Naive thymus-derived CD4-positive, alpha-beta T cell (primary cell): Measurements from ENCODE around the gene HELZ. TPM values are rescaled to one million over a fixed set of nuclear protein-coding genes. Genes with fewer than 3 reads are reported as not detected.

Experiments
- ATAC-seq: fragments of 150-1000 bp; cut with Tn5 transposase; 2 replicates; pipeline ENCODE4 v1.10.0; 2021; ENCODE audit warnings: mild to moderate bottlenecking, moderate library complexity
- CTCF ChIA-PET: fragments of 350-600 bp; sonication (Branson Sonifier 250); formaldehyde crosslinking; loops from one replicate; lab custom pipeline; 2021; ENCODE audit warnings: antibody characterized with exemption; lab: Charles Lee
- POLR2A ChIA-PET: fragments of 350-600 bp; sonication (Branson Sonifier 250); formaldehyde crosslinking; loops from one replicate; lab custom pipeline; 2021; ENCODE audit warnings: antibody characterized with exemption, inconsistent platforms; lab: Charles Lee
- DNase-seq, 9 donors: peaks; one replicate each; pipeline versions ENCODE4 v3.0.0 to v3.0.0-alpha.2; 2020 to 2022; ENCODE audit warnings: mixed read lengths in 1 of 9
- H3K27ac ChIP-seq: one replicate; pipeline ENCODE4 v1.7.0; 2013; ENCODE audit warnings: mild to moderate bottlenecking, low read depth, low read length, moderate library complexity
- H3K27me3 ChIP-seq, 2 donors: one replicate each; pipeline ENCODE4 v1.7.0; 2013; ENCODE audit warnings: low read length in 2 of 2, mild to moderate bottlenecking in 2 of 2, moderate library complexity in 2 of 2; ENCODE audit not compliant: control insufficient read depth in 2 of 2, insufficient read depth in 2 of 2
- H3K36me3 ChIP-seq, 3 experiments: 1 replicate in 2 of 3; 2 replicates in 1 of 3; pipeline ENCODE4 v1.7.0; 2013; ENCODE audit warnings: low read length in 3 of 3, mild to moderate bottlenecking in 3 of 3, moderate library complexity in 1 of 3; ENCODE audit not compliant: insufficient read depth in 3 of 3, control insufficient read depth in 2 of 3
- H3K4me1 ChIP-seq, 2 donors: one replicate each; pipeline ENCODE4 v1.7.0; 2013; ENCODE audit warnings: low read length in 2 of 2, mild to moderate bottlenecking in 2 of 2, moderate library complexity in 1 of 2; ENCODE audit not compliant: control insufficient read depth in 2 of 2, insufficient read depth in 2 of 2
- H3K4me3 ChIP-seq: 2 replicates; pipeline ENCODE4 v1.7.0; 2013; ENCODE audit warnings: mild to moderate bottlenecking, low read length
- H3K9me3 ChIP-seq, 3 experiments: 1 replicate in 2 of 3; 2 replicates in 1 of 3; pipeline ENCODE4 v1.7.0; 2013; ENCODE audit warnings: low read length in 3 of 3; ENCODE audit not compliant: control insufficient read depth in 2 of 3
- H3K27ac Mint-ChIP-seq, 9 donors: one replicate each; pipeline ENCODE4 v1.8.0; 2020 to 2022; ENCODE audit warnings: mixed read lengths in 9 of 9, mild to moderate bottlenecking in 8 of 9, moderate library complexity in 5 of 9, inconsistent platforms in 2 of 9
- H3K27me3 Mint-ChIP-seq, 5 donors: one replicate each; pipeline ENCODE4 v1.8.0; 2021 to 2022; ENCODE audit warnings: mixed read lengths in 5 of 5, mild to moderate bottlenecking in 1 of 5
- H3K36me3 Mint-ChIP-seq, 5 donors: one replicate each; pipeline ENCODE4 v1.8.0; 2020 to 2022; ENCODE audit warnings: mixed read lengths in 5 of 5, mild to moderate bottlenecking in 3 of 5, inconsistent platforms in 1 of 5
- H3K4me1 Mint-ChIP-seq, 7 donors: one replicate each; pipeline ENCODE4 v1.8.0; 2020 to 2022; ENCODE audit warnings: mixed read lengths in 7 of 7, mild to moderate bottlenecking in 3 of 7, inconsistent platforms in 1 of 7
- H3K4me3 Mint-ChIP-seq, 10 donors: one replicate each; pipeline ENCODE4 v1.8.0; 2020 to 2022; ENCODE audit warnings: mild to moderate bottlenecking in 10 of 10, mixed read lengths in 10 of 10, moderate library complexity in 6 of 10, inconsistent platforms in 2 of 10
- H3K9me3 Mint-ChIP-seq, 11 donors: one replicate each; pipeline ENCODE4 v1.8.0; 2020 to 2022; ENCODE audit warnings: mixed read lengths in 11 of 11, mild to moderate bottlenecking in 4 of 11, inconsistent platforms in 1 of 11, moderate library complexity in 1 of 11
- intact Hi-C, 2 donors: fragments of 100-400 bp; cut with micrococcal nuclease; formaldehyde crosslinking; loops; one replicate each; pipeline ENCODE4 v1.15.1; 2023
- polyA plus RNA-seq, 2 donors: library from polyadenylated mRNA; unstranded; fragments of 300-500 nt; fragmentation: Illumina TruSeq; gene quantifications; one replicate each; pipeline ENCODE4 v1.2.3, GENCODE V29; 2021
- total RNA-seq, 6 experiments: library from RNA in 5 of 6; stranded (reverse) in 5 of 6; gene quantifications; 1 replicate in 5 of 6; 2 replicates in 1 of 6; pipeline ENCODE4 v1.2.3 and lab custom pipeline; 2021 to 2026

The HELZ gene
- total and polyA plus RNA-seq, 7 experiments from 2014 or later, result 44.8 to 114 (median 83.2) TPM

DNA sequence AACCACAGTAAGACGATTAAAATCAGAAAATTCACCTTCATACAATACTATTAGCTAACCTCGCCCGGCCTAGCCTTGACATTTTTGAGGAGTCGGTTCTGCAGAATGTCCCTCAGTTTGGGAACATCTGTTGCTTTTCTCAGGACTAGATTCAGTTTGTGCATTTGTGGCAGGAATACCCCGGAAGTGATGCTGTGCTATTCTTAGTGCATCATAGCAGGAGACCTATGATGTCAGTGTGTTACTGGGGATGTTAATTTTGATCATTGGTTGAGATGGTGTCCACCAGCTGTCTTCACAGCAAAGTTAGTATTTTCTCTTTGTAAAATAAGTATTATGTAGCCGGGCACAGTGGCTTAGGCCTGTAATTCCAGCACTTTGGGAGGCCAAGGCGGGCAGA is 21.5 kb upstream of the HELZ start:
- Mint-ChIP-seq H3K9me3 (no peaks in the 10 kb centered on the region), H3K27ac (no peak overlapping the region), H3K4me3 (no peak overlapping the region), H3K4me1 (peaks cover 0 to 10% (median 0%) of the 10 kb centered on the region in 7 donors), H3K27me3 (no peaks in the 10 kb centered on the region), H3K36me3 (peaks cover 0 to 3% (median 0%) of the 10 kb centered on the region in 5 donors)
- POLR2A ChIA-PET, result no interaction called here
- ATAC-seq, result no peak
- Histone ChIP-seq H3K27me3 (no peaks in the 10 kb centered on the region), H3K36me3 (no peaks in the 10 kb centered on the region), H3K27ac (no peak overlapping the region), H3K9me3 (no peaks in the 10 kb centered on the region), H3K4me3 (no peak overlapping the region), H3K4me1 (no peaks in the 10 kb centered on the region)
- CTCF ChIA-PET, result no interaction called here
- no peak for DNase-seq
- intact Hi-C loops, result no loop called here

DNA sequence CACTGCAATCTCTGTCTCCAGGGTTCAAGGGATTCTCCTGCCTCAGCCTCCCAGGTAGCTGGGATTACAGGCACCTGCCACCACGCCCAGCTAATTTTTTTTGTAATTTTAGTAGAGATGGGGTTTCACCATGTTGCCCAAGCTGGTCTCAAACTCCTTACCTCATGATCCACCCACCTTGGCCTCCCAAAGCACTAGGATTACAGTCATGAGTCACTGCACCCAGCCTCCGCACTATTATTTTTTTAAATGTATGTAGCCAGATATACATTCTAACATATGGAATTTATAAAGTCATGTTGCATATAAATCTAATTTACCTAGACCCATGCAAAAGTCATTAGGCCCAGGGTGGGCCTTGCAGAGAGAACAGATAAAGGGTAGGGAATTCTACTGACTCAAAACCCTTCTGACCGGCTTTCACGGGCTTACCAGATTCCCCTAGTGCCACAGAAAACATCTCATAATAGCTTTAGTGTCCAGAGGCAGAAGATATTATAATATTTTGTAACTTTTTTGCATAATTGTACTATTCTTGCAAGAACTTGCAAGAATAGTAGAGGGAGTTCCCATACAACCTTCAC is 20.5 kb upstream of the HELZ start:
- no peaks in the 10 kb centered on the region for H3K27me3 ChIP-seq
- intact Hi-C loops, result no loop called here
- ATAC-seq (no peak), DNase-seq (no peak)
- H3K4me3 ChIP-seq, result no peak overlapping the region
- no peaks in the 10 kb centered on the region for H3K9me3 ChIP-seq
- H3K27ac ChIP-seq, result no peak overlapping the region
- no peaks in the 10 kb centered on the region for H3K9me3 Mint-ChIP-seq
- no peaks in the 10 kb centered on the region for H3K4me1 ChIP-seq
- ChIA-PET CTCF (no interaction called here), POLR2A (no interaction called here)
- H3K4me1 Mint-ChIP-seq, result peaks cover 0 to 10% (median 0%) of the 10 kb centered on the region in 7 donors
- no peaks in the 10 kb centered on the region for H3K36me3 ChIP-seq
- H3K36me3 Mint-ChIP-seq, result peaks cover 0 to 3% (median 0%) of the 10 kb centered on the region in 5 donors
- H3K27me3 Mint-ChIP-seq, result no peaks in the 10 kb centered on the region
- no peak overlapping the region for H3K27ac Mint-ChIP-seq
- no peak overlapping the region for H3K4me3 Mint-ChIP-seq

DNA sequence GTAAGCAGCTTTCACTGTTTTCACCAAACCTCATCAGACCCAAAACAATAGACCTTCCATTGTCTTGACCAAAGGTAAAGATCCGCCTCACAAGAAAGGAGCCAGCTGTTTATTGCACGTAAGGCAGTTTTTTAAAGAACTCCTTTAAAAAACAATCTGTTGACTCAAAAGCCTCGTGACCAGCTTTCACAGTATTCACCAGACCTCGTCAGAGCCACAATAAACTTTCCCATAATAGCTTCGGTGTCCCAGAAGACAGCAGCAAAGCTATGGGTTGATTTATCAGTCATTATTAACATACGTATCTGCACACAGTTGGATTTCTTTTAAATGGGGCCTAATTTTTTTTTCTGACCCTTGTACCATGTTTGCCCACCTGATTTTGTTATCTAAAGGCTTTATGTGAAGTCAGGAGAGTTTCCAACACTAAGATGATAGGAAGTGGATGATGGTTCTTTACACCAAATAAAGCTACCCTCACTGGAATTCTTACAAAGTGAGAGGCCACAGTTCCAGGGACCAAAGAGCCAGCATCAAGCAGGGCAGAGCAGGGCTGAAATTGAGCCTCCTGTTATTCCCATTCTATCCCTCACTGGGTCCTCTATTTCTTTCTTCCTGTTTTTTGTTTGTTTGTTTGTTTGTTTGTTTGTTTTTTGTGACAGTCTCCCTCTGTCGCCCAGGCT is 17.6 kb upstream of the HELZ start:
- CTCF ChIA-PET, result no interaction called here
- peaks cover 7 to 18% of the 10 kb centered on the region in 2 donors for H3K4me1 ChIP-seq

DNA sequence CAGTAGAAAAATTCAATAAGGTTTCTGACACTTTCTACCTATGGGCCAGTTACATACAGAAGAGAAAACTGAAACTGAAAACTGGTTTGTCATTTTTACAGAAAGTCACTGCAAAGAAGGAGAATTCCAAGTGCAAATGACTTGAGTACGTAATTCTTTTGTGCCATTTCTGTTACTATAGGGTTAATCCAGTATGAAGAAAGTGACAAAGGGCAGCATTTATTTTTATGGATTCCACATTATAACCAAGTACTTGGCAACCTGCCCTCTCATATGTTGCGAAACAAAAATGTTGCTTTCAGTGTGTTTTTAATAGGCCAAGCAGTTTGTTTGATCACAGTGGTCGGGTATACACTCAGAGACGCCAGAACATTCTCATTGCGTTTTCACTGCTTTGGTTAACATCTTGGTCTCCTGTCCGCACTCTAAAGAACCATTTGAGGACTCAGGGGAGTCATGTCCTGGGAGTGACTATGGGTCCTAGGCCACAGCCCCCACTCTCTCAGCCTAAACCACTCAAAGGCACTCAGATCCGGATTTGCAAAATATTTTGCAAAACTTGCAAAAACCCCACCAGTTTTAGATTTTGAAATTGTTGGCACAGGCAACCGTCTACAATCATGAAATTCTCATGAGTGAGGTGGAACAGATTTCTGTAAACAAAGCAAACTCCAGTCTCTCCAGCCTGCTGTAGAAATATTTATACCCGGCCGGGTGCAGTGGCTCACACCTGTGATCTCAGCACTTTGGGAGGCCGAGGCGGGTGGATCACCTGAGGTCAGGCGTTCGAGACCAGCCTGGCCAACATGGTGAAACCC is 15.4 kb upstream of the HELZ start:
- peak; percentile 36 for ATAC-seq
- H3K4me3 ChIP-seq, result no peak overlapping the region
- H3K9me3 Mint-ChIP-seq, result no peaks in the 10 kb centered on the region
- POLR2A ChIA-PET, result no interaction called here
- peaks cover 0 to 4% (median 0%) of the 10 kb centered on the region in 5 donors for H3K36me3 Mint-ChIP-seq
- H3K4me1 Mint-ChIP-seq, result peaks cover 14 to 38% (median 20%) of the 10 kb centered on the region in 7 donors
- H3K4me3 Mint-ChIP-seq, result peak overlapping the region in 1 of 10 donors; percentile 37
- H3K27ac Mint-ChIP-seq, result peak overlapping the region in 1 of 9 donors; percentile 52
- no peak overlapping the region for H3K27ac ChIP-seq
- H3K27me3 Mint-ChIP-seq, result no peaks in the 10 kb centered on the region
- no peaks in the 10 kb centered on the region for H3K27me3 ChIP-seq
- intact Hi-C loops, result no loop called here
- no peaks in the 10 kb centered on the region for H3K36me3 ChIP-seq
- CTCF ChIA-PET, result no interaction called here
- no peak for DNase-seq
- no peaks in the 10 kb centered on the region for H3K9me3 ChIP-seq
- peaks cover 9 to 25% of the 10 kb centered on the region in 2 donors for H3K4me1 ChIP-seq

More for the DNA sequence above, 17.6 kb upstream of the HELZ start:
- H3K36me3 Mint-ChIP-seq, result peaks cover 0 to 3% (median 0%) of the 10 kb centered on the region in 5 donors
- intact Hi-C loops, result no loop called here
- H3K4me3 Mint-ChIP-seq, result no peak overlapping the region
- DNase-seq (no peak), ATAC-seq (no peak)
- POLR2A ChIA-PET, result no interaction called here
- no peak overlapping the region for H3K27ac Mint-ChIP-seq
- peaks cover 12 to 36% (median 16%) of the 10 kb centered on the region in 7 donors for H3K4me1 Mint-ChIP-seq
- Histone ChIP-seq H3K27me3 (no peaks in the 10 kb centered on the region), H3K36me3 (no peaks in the 10 kb centered on the region), H3K9me3 (no peaks in the 10 kb centered on the region), H3K27ac (no peak overlapping the region), H3K4me3 (no peak overlapping the region)
- H3K27me3 Mint-ChIP-seq, result no peaks in the 10 kb centered on the region
- H3K9me3 Mint-ChIP-seq, result no peaks in the 10 kb centered on the region

DNA sequence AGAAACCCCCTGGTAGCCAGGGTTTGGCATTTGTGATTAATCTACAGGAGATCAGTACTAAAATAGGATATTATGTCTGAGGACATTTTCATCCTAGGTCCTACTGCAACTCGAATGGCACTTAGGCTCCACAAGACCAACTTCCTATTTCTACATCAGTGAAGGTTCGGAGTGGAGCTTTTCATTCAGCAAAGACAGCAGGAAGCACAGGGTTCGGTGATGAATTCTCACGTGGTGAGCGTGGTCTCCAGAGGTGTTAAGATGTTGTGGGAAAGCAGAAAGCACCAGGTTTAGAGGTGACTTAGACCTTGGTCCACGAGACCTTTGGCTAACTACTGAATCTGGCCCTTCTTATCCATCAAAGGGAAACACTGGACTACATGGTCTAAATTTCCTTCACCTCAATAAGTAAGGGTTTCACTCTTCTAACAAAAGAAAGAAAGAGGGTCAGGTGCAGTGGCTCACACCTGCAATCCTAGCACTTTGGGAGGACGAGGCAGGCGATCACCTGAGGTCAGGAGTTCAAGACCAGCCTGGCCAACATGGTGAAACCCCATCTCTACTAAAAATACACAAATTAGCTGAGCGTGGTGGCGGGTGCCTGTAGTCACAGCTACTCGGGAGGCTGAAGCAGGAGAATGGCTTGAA is 13.9 kb upstream of the HELZ start:
- H3K4me1 ChIP-seq, result peaks cover 9 to 25% of the 10 kb centered on the region in 2 donors
- ATAC-seq (peak; percentile 73), DNase-seq (peak in 1 of 9 donors; percentile 27)
- ChIA-PET POLR2A (interaction anchor here (0.6 kb wide), 1 partner anchor 336 kb away, joined by 3 read pairs; no protein-coding TSS in a partner anchor), CTCF (interaction anchor here (0.6 kb wide), 1 partner anchor 627 kb away, joined by 5 read pairs; no protein-coding TSS in a partner anchor)
- H3K27me3 ChIP-seq, result no peaks in the 10 kb centered on the region
- H3K36me3 Mint-ChIP-seq, result peaks cover 0 to 4% (median 0%) of the 10 kb centered on the region in 5 donors
- H3K36me3 ChIP-seq, result no peaks in the 10 kb centered on the region
- H3K9me3 Mint-ChIP-seq, result no peaks in the 10 kb centered on the region
- peak overlapping the region in 3 of 9 donors; percentile 67 to 82 (median 71) for H3K27ac Mint-ChIP-seq
- no peak overlapping the region for H3K27ac ChIP-seq
- no peaks in the 10 kb centered on the region for H3K9me3 ChIP-seq
- H3K27me3 Mint-ChIP-seq, result peaks cover 0 to under 1% (median 0%) of the 10 kb centered on the region in 5 donors
- H3K4me3 ChIP-seq, result no peak overlapping the region
- intact Hi-C loops, result loop anchor here in 1 of 2 donors (1.0 kb wide), 1 partner anchor 14 kb away; the partner anchor contains the start of gene HELZ
- H3K4me1 Mint-ChIP-seq, result peaks cover 14 to 37% (median 20%) of the 10 kb centered on the region in 7 donors
- H3K4me3 Mint-ChIP-seq, result peak overlapping the region in 5 of 10 donors; percentile 29 to 71 (median 53)

DNA sequence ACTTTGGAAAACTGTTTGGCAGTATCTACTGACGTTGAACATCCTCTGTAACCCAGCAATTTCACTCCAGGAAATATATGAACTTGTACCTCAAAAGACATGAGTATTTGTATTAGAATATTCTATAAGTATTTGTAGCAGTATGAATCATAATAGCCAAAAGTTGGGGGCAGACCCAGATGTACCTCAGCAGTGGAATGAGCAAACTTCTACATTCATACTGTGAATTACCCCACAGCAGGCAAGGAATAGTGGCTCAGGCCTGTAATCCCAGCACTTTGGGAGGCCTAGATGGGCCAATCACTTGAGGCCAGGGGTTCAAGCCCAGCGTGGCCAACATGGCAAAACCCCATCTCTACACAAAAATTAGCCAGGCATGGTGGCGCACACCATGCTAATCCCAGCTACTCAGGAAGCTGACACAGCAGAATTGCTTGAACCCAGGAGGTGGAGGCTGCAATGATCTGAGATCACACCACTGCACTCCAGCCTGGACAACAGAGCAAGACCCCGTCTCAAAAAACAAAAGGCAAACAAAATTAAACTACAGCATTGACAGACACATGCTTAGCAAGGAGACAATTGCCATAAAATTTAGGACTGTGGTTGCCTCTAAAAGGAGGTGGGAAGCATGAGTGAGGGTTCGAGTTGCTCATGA is 11.2 kb upstream of the HELZ start:
- POLR2A ChIA-PET, result interaction anchor here (0.6 to 1.4 kb wide), 2 partner anchors 11 to 324 kb away, joined by 3 read pairs; partner anchors contain the start of gene HELZ
- Mint-ChIP-seq H3K27ac (no peak overlapping the region), H3K36me3 (peaks cover 0 to 2% (median 0%) of the 10 kb centered on the region in 5 donors), H3K4me1 (peaks cover 14 to 28% (median 19%) of the 10 kb centered on the region in 7 donors), H3K9me3 (no peaks in the 10 kb centered on the region), H3K27me3 (peaks cover 0 to 13% (median 0%) of the 10 kb centered on the region in 5 donors), H3K4me3 (peak overlapping the region in 1 of 10 donors; percentile 33)
- Histone ChIP-seq H3K27me3 (no peaks in the 10 kb centered on the region), H3K36me3 (no peaks in the 10 kb centered on the region), H3K27ac (no peak overlapping the region), H3K4me3 (no peak overlapping the region), H3K9me3 (no peaks in the 10 kb centered on the region), H3K4me1 (peaks cover 9 to 25% of the 10 kb centered on the region in 2 donors)
- ATAC-seq, result no peak
- CTCF ChIA-PET, result no interaction called here
- no peak for DNase-seq
- intact Hi-C loops, result no loop called here
